Stimulated activated effector memory CD8-positive, alpha-beta T cell treated with anti-CD3 and anti-CD28 coated beads, Interleukin-12 subunit alpha, Interleukin-12 subunit beta, amount 100 ng/mL, for 72 hours (primary cell): Measurements from ENCODE around the gene CCL3.
"Not testable (repeated sequence)": the region's sequence is repeated elsewhere in the genome, so short reads cannot be mapped to it uniquely, and the experiment has no call there.

Experiments
- ATAC-seq: fragments of 150-1000 bp; cut with Tn5 transposase; 2 replicates; pipeline ENCODE4 v1.10.0; 2021
- DNase-seq, 2 donors: peaks; one replicate each; pipeline ENCODE4 v3.0.0; 2021 to 2022; ENCODE audit warnings: low spot score in 2 of 2
- H3K27ac Mint-ChIP-seq: one replicate; pipeline ENCODE4 v1.8.0; 2022; ENCODE audit warnings: mild to moderate bottlenecking, mixed read lengths
- H3K36me3 Mint-ChIP-seq: one replicate; pipeline ENCODE4 v1.8.0; 2022; ENCODE audit warnings: mild to moderate bottlenecking, mixed read lengths
- H3K4me1 Mint-ChIP-seq: one replicate; pipeline ENCODE4 v1.8.0; 2022; ENCODE audit warnings: mixed read lengths
- H3K4me3 Mint-ChIP-seq: one replicate; pipeline ENCODE4 v1.8.0; 2022; ENCODE audit warnings: mild to moderate bottlenecking, mixed read lengths
- H3K9me3 Mint-ChIP-seq: one replicate; pipeline ENCODE4 v1.8.0; 2022; ENCODE audit warnings: mixed read lengths

Gene CCL3

GRCh38 chr17:36104701-36105181 is 14.8 kb upstream of the CCL3 start:
- peak overlapping the region; percentile 86 for H3K4me3 Mint-ChIP-seq
- ATAC-seq, result no peak
- H3K27ac Mint-ChIP-seq, result peak overlapping the region; percentile 97
- H3K4me1 Mint-ChIP-seq, result peaks cover 76% of the 10 kb centered on the region
- no peaks in the 10 kb centered on the region for H3K9me3 Mint-ChIP-seq
- peaks cover 38% of the 10 kb centered on the region for H3K36me3 Mint-ChIP-seq
- DNase-seq, result peak in 1 of 2 donors; percentile 72

- Mint-ChIP-seq H3K4me1 (peaks cover 81% of the 10 kb centered on the region), H3K4me3 (peak overlapping the region; percentile 86), H3K27ac (peak overlapping the region; percentile 97), H3K36me3 (peaks cover 38% of the 10 kb centered on the region)
- ATAC-seq, result peak; percentile 45
- not testable (repeated sequence) for H3K9me3 Mint-ChIP-seq, DNase-seq
Observed at GRCh38 chr17:36104246-36104645, 14.3 kb upstream of the CCL3 start.

GRCh38 chr17:36103401-36103975 is 13.5 kb upstream of the CCL3 start, which contains the start of gene CCL4:
Gene CCL4 (plus strand): TSS chr17:36103827. CDS start chr17:36103906, 79 bp downstream.
- Mint-ChIP-seq H3K27ac (peak within 1 kb of the TSS; percentile 97), H3K4me1 (peaks cover 85% of the 10 kb centered on the region), H3K4me3 (peak within 1 kb of the TSS; percentile 86), H3K36me3 (peaks cover 42% of the 10 kb centered on the region)
- H3K9me3 Mint-ChIP-seq, result not testable (repeated sequence)
- DNase-seq, result peak in 1 of 2 donors; percentile 85
- peak; percentile 77 for ATAC-seq

- Mint-ChIP-seq H3K36me3 (peaks cover 37% of the 10 kb centered on the region), H3K4me3 (peak overlapping the region; percentile 50), H3K27ac (peak overlapping the region; percentile 93), H3K4me1 (peaks cover 79% of the 10 kb centered on the region)
- H3K9me3 Mint-ChIP-seq, ATAC-seq, DNase-seq: not testable (repeated sequence)
Observed at GRCh38 chr17:36099004-36099403, 9.1 kb upstream of the CCL3 start.

GRCh38 chr17:36095992-36096391 is 6.0 kb upstream of the CCL3 start:
- Mint-ChIP-seq H3K9me3 (no peaks in the 10 kb centered on the region), H3K4me3 (peak overlapping the region; percentile 70), H3K36me3 (peaks cover 49% of the 10 kb centered on the region), H3K4me1 (peaks cover 90% of the 10 kb centered on the region), H3K27ac (peak overlapping the region; percentile 96)
- ATAC-seq (no peak), DNase-seq (no peak)

- DNase-seq (no peak), ATAC-seq (no peak)
- Mint-ChIP-seq H3K9me3 (no peaks in the 10 kb centered on the region), H3K4me1 (peaks cover 89% of the 10 kb centered on the region), H3K27ac (peak overlapping the region; percentile 96), H3K4me3 (peak overlapping the region; percentile 70), H3K36me3 (peaks cover 60% of the 10 kb centered on the region)
Observed at GRCh38 chr17:36094746-36095145, 4.8 kb upstream of the CCL3 start.

GRCh38 chr17:36094232-36094631 is 4.3 kb upstream of the CCL3 start:
- ATAC-seq, result no peak
- H3K4me3 Mint-ChIP-seq, result peak overlapping the region; percentile 70

GRCh38 chr17:36092715-36093114 is 2.8 kb upstream of the CCL3 start:
- Mint-ChIP-seq H3K4me1 (peaks cover 89% of the 10 kb centered on the region), H3K36me3 (peaks cover 69% of the 10 kb centered on the region)

More at GRCh38 chr17:36094232-36094631, 4.3 kb upstream of the CCL3 start:
- Mint-ChIP-seq H3K36me3 (peaks cover 65% of the 10 kb centered on the region), H3K4me1 (peaks cover 89% of the 10 kb centered on the region), H3K27ac (peak overlapping the region; percentile 96), H3K9me3 (no peaks in the 10 kb centered on the region)
- no peak for DNase-seq

GRCh38 chr17:36092230-36092629 is 2.3 kb upstream of the CCL3 start:
- DNase-seq (peak in 1 of 2 donors; percentile 85), ATAC-seq (peak; percentile 57)
- Mint-ChIP-seq H3K36me3 (peaks cover 74% of the 10 kb centered on the region), H3K9me3 (no peaks in the 10 kb centered on the region), H3K4me3 (peak overlapping the region; percentile 70), H3K4me1 (peaks cover 90% of the 10 kb centered on the region), H3K27ac (peak overlapping the region; percentile 96)

More at GRCh38 chr17:36092715-36093114, 2.8 kb upstream of the CCL3 start:
- ATAC-seq, H3K9me3 Mint-ChIP-seq, DNase-seq: not testable (repeated sequence)
- peak overlapping the region; percentile 96 for H3K27ac Mint-ChIP-seq
- H3K4me3 Mint-ChIP-seq, result peak overlapping the region; percentile 70

- peaks cover 82% of the 10 kb centered on the region for H3K4me1 Mint-ChIP-seq
- ATAC-seq (no peak), DNase-seq (no peak)
- H3K4me3 Mint-ChIP-seq, result peak overlapping the region; percentile 70
- peak overlapping the region; percentile 96 for H3K27ac Mint-ChIP-seq
- H3K9me3 Mint-ChIP-seq, result no peaks in the 10 kb centered on the region
- H3K36me3 Mint-ChIP-seq, result peaks cover 89% of the 10 kb centered on the region
Observed at GRCh38 chr17:36089339-36089865, 541 bp downstream of the CCL3 start.

- peak overlapping the region; percentile 70 for H3K4me3 Mint-ChIP-seq
- peak; percentile 11 for ATAC-seq
- peaks cover 82% of the 10 kb centered on the region for H3K4me1 Mint-ChIP-seq
- H3K9me3 Mint-ChIP-seq, result no peaks in the 10 kb centered on the region
- peak in 1 of 2 donors; percentile 74 for DNase-seq
- peaks cover 91% of the 10 kb centered on the region for H3K36me3 Mint-ChIP-seq
- peak overlapping the region; percentile 96 for H3K27ac Mint-ChIP-seq
Observed at GRCh38 chr17:36088670-36089338, 1.1 kb downstream of the CCL3 start.

- Mint-ChIP-seq H3K4me1 (peaks cover 81% of the 10 kb centered on the region), H3K4me3 (peak overlapping the region; percentile 70), H3K27ac (peak overlapping the region; percentile 96), H3K36me3 (peaks cover 93% of the 10 kb centered on the region)
- ATAC-seq (peak; percentile 20), DNase-seq (peak in 1 of 2 donors; percentile 76)
- H3K9me3 Mint-ChIP-seq, result not testable (repeated sequence)
Observed at GRCh38 chr17:36087897-36088572, 1.9 kb downstream of the CCL3 start.

- H3K36me3 Mint-ChIP-seq, result peaks cover 93% of the 10 kb centered on the region
- not testable (repeated sequence) for ATAC-seq
Observed at GRCh38 chr17:36087471-36087870, 2.5 kb downstream of the CCL3 start.

GRCh38 chr17:36086791-36087190 is 3.2 kb downstream of the CCL3 start:
- no peaks in the 10 kb centered on the region for H3K9me3 Mint-ChIP-seq
- peak overlapping the region; percentile 70 for H3K4me3 Mint-ChIP-seq
- ATAC-seq, result no peak
- H3K27ac Mint-ChIP-seq, result peak overlapping the region; percentile 96
- DNase-seq, result no peak
- H3K36me3 Mint-ChIP-seq, result peaks cover 93% of the 10 kb centered on the region
- H3K4me1 Mint-ChIP-seq, result peaks cover 81% of the 10 kb centered on the region

More at GRCh38 chr17:36087471-36087870, 2.5 kb downstream of the CCL3 start:
- not testable (repeated sequence) for DNase-seq, H3K9me3 Mint-ChIP-seq
- H3K4me1 Mint-ChIP-seq, result peaks cover 81% of the 10 kb centered on the region
- H3K27ac Mint-ChIP-seq, result peak overlapping the region; percentile 96
- peak overlapping the region; percentile 70 for H3K4me3 Mint-ChIP-seq

- peak overlapping the region; percentile 96 for H3K27ac Mint-ChIP-seq
- peaks cover 96% of the 10 kb centered on the region for H3K36me3 Mint-ChIP-seq
- DNase-seq, result no peak
- ATAC-seq, result no peak
- no peaks in the 10 kb centered on the region for H3K9me3 Mint-ChIP-seq
- H3K4me3 Mint-ChIP-seq, result peak overlapping the region; percentile 70
- peaks cover 85% of the 10 kb centered on the region for H3K4me1 Mint-ChIP-seq
Observed at GRCh38 chr17:36085765-36086164, 4.2 kb downstream of the CCL3 start.
